ENCODE data around the gene INHBE.

DNA sequence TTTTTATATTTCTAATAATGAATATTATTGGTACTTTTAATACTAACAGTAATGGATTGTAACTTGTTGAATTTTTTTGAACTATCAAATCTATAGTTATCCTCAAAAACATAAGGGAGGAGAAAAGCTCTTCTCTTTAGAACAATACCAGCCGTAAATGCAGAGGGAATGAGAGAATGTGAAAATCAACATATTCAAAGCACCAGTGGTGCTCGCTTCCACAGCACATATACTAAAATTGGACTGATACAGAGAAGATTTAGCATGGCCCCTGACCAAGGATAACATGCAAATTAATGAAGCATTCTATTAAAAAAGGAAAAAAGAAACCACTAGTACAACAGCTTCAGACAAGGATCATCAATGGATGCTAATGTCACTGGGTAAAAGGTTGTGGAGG is 40.0 kb upstream of the INHBE start:
- TF ChIP-seq, protein P1, sequence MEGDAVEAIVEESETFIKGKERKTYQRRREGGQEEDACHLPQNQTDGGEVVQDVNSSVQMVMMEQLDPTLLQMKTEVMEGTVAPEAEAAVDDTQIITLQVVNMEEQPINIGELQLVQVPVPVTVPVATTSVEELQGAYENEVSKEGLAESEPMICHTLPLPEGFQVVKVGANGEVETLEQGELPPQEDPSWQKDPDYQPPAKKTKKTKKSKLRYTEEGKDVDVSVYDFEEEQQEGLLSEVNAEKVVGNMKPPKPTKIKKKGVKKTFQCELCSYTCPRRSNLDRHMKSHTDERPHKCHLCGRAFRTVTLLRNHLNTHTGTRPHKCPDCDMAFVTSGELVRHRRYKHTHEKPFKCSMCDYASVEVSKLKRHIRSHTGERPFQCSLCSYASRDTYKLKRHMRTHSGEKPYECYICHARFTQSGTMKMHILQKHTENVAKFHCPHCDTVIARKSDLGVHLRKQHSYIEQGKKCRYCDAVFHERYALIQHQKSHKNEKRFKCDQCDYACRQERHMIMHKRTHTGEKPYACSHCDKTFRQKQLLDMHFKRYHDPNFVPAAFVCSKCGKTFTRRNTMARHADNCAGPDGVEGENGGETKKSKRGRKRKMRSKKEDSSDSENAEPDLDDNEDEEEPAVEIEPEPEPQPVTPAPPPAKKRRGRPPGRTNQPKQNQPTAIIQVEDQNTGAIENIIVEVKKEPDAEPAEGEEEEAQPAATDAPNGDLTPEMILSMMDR (IDR thresholded peaks at IDR 0.05), result no peak
- TF ChIP-seq POLR2A (IDR thresholded peaks at IDR 0.05) (no peak), EP300 (IDR thresholded peaks at IDR 0.05; ENCODE audit: low read depth) (no peak), POLR2AphosphoS5 (IDR thresholded peaks at IDR 0.05) (no peak)

All from transverse colon (tissue), 4 donors.